Measurements from ENCODE around the gene PPT2.
A peak's percentile ranks its signal among the peaks of the same experiment; 100 is the strongest.
"Not testable (repeated sequence)": the region's sequence is repeated elsewhere in the genome, so short reads cannot be mapped to it uniquely, and the experiment has no call there.

The PPT2 gene

DNA sequence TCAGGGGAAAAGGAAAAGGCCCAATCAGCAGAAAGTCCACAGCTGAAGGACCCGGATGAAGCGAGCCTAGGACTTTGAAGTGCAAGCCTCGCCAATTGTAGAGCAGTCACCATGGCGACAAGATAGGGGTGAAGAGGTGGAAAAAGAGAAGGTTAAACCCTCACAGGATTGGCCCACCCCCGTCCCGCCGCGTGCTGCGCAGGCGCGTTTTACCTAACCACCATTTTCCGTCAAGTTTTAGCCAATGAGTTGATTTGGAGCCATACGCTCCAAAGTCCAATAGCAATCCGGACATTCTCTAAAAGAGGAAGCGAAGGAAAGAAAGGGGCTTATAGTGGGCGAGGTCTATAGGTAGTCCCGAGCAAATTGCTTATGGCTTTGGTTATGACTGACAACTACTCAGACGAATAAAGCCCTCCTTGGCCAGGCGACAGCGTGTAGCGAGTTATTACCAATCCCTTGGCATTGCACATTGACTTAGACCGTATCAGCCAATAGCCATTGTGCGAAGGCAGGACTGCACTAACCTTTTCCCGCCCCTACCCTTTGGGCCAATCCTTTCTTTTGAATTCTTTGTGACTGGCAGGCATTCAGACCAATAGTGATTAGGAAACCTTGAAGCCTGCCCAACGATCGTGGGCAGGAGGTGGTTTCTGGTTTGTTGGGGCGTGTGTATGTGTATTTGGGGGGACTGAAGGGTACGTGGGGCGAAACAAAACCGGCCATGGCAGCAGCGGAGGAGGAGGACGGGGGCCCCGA lies 24.0 kb downstream of the PPT2 start, which contains the start of gene RNF5:
RNF5 (plus strand) TSS at position 618 of the 759 bp plus-strand sequence; CDS start at position 725, 107 bp downstream.
- peak; percentile 91 for DNase-seq

DNA sequence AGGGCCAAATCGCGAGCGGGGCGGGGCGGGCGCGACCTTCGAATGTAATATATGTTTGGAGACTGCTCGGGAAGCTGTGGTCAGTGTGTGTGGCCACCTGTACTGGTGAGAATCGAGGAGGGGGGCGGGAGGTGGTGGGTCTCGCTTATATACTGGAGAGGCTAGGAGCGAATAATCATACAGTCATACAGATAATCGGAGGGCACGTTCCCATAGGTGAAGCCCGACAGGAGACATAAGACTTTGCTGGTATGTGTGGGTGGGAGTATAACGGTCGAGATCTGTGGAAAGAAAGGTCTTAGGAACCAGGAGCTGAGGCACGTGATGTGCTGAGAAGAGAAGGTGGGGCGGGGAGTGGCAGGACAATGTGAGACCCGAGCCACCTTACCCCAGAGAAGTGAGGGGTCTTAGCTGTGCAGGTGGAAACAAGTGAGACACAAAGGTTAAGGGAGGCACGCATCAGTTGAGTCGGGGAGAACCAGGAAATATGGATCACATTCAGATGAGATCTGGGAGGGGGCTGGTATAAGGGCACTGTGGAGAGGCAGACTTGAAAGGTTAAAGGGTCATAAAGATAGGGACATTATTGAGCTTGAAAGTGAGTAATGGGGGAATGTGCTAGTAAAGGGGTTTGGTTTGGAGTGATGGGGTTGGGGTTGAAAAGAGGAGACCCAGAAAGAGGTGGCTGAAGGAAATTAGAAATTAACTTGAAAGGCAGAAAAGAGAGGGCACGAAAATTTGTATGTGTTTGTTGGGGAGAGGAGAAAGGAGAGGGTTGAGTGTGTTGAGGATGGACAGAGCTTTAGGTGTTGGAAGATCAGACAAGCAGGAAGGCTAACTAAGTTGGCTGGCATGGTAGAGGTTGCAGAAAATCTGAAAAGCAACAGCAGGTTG lies 24.9 kb downstream of the PPT2 start:
- no peak for DNase-seq

DNA sequence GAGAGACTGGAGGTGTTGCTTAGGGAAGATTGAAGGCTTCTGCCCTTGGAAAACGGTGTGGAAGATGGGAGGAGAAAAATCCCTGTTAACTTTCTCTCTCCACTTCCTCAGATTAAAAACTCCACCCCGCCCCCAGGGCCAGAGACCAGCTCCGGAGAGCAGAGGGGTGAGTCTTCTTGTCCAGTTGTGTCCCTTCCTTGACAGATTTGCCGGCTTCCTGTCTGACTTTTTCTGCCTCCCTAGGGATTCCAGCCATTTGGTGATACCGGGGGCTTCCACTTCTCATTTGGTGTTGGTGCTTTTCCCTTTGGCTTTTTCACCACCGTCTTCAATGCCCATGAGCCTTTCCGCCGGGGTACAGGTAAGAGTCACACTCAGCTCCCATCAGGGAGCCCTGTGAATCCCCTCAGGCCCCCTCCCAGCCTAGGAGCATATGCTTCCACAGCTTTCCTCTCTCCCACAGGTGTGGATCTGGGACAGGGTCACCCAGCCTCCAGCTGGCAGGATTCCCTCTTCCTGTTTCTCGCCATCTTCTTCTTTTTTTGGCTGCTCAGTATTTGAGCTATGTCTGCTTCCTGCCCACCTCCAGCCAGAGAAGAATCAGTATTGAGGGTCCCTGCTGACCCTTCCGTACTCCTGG lies 25.9 kb downstream of the PPT2 start:
- no peak for DNase-seq

DNA sequence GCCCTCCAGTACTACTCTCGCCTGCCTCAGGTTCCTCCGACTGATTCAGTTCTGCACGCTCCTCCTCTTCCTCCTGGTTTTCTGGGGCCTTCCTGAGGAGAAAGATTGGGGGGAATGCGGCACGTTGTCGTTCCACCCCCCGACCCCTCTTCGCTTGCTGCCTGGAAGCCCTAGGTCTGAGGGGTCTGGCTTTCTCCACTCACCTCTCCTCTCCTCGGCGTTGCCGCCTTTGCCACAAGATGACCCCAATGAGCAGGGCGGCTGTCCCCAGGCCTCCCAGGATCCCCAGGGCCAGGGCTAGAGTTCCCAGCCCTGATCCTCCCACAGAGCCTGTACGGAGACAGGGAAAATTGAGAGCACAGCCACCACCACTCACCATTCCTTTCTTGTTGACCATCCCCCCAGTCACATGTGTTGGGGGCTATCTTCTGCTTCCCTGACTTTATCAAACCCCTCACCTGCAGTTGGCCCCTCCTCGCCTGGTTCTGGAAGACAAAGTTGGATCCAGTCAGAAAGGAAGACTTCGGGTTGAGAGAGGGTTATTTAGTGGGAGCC lies 27.3 kb downstream of the PPT2 start:
- DNase-seq, result no peak

DNA sequence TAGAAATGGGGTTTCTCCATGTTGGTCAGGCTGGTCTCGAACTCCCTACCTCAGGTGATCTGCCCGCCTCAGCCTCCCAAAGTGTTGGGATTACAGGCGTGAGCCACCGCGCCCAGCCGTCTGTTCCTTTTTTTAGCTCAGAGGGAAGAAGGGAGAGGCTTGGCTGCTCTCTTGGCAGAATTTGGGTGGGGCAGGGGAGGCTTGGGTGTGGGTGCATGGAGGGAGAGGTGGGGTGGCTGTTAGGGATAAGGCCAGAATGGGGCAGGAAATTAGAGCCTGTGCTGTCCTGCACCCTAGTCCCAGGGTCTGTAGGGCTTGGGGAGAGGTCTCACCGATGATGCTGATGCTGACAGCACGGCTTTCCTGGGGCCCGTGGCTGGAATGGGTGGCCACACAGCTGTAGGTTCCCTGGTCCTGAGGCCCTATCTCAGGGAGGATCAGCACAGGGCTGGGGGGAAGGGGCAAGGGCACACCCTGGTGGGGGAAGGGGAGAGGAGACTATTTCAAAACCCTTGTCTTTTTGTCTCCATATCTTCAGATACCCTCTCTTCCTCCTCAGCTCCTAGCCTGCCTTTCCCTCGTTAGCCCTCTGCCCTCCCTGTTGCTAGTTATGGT lies 28.1 kb downstream of the PPT2 start:
- no peak for DNase-seq

DNA sequence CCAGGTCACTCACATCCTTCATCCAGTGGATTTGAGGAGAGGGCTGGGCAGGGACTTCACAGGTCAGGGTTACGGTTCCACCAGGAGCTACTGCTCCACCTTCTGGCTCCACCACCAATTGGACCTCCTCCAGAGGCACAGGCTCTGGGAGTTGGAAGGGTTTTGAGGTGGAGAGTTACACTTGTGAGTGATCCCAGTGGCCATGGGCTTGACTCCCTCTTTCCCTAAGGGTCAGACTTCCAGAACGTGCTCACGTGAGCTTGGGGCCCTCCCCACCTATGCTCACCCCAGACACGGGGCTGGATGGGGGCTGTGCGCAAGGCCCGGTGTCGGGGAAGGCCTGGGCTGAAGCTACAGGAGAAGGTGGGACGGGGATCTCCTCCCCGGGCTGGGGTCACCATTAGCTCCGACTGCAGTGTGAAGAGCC lies 28.6 kb downstream of the PPT2 start:
- DNase-seq, result no peak

DNA sequence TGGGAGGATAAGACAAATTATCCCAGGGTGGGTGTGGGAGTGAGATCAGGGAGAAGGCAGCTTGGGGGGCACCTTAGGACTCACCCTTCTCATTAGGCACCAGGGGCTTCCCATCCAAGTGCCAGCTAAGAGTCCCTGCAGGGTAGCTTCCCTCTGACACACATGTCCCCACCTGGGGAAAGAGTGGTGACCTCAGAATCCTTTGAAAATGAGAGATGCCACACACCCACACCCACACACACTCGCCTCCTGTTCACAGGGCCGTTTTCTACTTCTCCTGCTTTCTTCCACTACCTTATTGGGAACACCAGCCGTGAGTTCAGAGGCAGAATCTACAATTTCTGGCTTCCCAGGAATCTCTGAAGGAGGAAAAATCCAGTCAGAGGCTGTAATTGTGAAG lies 29.1 kb downstream of the PPT2 start:
- DNase-seq, result no peak

DNA sequence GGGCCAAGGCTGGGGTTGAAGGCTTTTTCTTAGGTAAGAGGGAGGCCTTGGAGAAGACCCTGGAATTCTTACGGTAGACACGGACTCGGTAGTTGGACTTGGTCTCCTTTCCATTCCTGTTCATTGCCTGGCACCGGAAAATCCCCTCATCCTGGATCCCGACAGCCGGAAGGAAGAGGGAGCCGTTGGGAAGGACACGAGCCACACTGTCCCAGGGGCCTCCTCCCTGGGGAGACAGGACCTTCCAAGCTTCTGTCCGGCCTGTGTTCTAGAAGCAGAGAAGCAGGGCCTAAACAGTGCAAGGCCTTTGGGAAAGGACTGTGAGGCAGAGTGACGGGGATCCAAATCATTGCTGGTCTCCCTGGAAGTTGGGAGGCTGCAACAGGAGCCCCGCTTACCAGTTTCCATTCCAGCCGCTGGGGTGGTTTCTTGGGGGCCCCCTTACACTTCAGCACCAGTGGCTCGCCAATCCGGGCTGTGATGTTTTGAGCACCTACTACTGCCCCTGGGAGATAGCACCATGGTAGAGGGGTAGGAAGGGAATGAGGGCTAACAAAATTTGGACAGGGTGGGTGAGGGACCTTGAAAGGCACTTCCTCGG lies 29.6 kb downstream of the PPT2 start:
- no peak for DNase-seq

DNA sequence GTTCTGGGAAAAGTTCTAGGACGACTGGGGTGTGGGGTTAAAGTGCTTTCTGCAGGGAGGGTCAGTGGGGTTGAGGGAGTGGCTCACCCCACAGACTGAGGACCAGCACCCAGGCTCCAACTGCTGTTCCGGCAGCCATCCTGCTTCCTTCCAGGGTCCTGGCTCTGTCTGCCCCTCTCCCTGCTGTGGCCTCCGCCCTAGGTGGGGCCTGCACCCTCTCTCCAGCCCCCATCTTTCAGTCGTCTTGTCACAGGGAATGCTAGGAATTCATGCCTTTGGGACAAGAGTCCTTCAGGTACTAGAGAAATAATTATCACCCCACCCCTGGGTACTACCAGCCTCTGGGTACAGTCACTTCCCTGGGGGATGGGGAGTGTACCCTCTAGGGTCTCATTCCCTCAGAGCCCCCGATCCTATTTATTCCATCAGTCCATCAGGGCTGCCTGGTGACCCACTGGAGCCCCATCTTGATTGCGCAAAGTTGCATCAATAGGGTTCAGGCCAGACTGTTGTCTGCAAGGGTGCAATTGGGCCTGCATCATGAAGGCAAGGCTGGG lies 30.2 kb downstream of the PPT2 start, which contains the start of gene AGER:
AGER (minus strand) TSS at position 170 of the 557 bp plus-strand sequence; CDS start at position 139, 31 bp downstream.
- DNase-seq, result no peak

DNA sequence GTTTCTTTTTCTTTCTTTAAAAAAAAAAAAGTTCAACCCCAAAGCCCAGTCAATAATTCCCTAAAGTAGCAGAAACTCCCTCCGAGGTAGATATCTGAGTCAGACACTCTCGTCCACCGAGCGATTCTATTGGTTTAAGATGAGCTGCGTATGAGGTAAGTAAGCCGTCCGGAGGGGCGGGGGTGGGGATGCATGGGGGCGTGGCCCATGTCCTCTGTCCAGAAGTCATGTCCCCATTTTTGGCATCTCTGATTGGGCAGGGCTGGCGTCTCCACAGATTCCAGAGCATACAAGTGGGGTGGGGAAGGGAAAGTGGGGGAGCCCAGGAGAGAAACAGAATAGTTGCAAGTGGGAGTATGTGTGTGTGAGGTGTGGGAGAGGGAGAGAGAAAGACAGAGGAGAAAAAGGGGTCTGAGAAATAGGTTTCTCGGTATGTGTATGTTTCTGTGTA lies 31.8 kb downstream of the PPT2 start:
- DNase-seq, result peak; percentile 68 to 73

DNA sequence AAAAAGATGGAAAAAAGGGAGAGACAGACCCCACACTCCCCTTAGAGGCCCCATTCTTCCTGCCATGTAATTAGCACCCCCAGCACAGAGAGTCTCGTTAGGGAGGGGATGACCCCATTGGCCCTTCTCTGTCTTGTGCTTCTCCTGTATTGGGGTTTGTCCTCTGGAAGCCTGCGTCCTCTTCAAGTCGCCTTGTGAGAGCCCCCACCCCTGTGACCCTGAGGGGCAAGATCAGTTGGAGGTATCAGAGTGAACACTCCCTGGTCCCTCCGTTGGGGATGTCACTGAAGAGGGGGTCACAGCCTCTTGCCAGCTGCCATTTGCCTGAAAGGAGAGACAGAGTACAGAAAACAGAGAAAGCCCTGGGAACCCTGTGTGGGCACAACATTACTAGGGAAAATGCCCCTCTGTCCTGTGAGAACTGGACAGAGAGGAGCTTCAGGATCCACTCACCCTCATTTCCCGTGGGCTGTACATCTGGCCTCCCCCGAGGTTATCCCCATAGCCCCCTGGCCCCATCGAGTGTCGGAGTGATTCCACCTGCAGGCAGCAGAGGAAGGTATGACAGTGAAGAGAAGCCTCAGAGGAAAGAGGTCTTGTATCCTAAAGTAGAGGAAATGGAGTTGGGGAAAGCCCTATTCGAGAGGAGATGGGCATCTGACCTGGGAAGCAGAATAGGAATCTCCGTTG lies 32.4 kb downstream of the PPT2 start:
- DNase-seq, result not testable (repeated sequence)

DNA sequence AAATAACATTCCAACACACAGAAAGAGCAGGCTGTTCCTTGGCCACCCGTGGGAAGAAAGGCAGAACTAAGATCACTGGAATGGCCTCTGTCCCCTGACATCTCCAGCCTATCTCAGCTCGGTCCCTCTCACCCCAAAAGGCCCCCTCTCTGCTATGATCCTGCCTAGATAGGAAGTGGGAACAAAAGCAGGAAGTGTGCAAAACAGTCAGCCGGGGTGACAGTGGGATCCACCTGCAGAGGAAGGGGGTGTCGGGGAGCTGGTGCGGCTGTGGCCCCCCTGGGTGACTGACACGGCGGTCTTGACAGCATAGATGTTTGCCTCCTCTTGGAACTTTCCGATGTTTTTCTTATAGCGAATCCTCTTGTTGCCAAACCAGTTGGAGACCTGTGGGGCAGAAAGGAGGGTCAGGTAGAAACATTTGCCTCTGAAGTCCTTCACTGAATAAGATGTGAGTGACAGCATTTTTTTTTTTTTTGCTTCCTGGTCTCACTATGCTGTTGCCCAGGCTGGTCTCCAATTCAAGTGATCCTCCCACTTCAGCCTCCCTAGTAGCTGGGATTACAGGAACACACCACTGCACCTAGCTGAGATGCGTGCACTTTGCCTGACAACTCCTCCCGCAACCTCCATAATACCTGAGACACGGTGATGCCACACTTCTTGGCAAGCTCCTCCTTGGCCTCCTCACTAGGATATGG lies 33.2 kb downstream of the PPT2 start:
- no peak for DNase-seq

DNA sequence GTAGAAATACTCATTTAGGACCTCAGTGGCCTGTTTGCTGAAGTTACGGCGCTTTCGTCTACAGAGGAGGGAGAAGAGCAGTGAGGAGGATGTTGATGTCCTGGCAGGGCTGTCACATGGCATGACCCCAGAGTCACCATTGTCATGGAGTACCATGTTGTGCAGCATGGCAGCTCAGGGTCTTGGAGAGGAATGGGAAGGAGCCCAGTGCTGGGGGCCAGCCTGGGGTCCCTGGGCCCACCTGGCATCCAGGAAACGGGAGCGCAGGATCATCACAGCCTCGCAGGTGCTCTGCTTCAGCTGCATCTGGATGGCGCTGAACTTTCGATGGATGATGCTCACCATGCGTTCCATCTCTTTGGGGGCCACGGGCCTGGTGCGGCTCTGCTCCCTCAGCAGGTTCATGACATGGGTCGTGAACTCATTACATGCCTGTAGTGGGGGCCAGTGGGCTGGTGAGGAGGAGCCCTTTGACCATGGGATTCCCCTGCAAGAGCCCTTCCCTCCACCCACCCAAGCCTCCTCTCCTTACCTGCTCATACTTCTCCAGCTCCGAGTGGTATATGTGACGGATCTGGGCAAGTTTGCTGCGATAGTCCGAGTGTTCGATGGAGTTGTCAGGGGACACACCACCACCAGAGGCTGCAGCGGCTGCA lies 33.9 kb downstream of the PPT2 start:
- not testable (repeated sequence) for DNase-seq

DNA sequence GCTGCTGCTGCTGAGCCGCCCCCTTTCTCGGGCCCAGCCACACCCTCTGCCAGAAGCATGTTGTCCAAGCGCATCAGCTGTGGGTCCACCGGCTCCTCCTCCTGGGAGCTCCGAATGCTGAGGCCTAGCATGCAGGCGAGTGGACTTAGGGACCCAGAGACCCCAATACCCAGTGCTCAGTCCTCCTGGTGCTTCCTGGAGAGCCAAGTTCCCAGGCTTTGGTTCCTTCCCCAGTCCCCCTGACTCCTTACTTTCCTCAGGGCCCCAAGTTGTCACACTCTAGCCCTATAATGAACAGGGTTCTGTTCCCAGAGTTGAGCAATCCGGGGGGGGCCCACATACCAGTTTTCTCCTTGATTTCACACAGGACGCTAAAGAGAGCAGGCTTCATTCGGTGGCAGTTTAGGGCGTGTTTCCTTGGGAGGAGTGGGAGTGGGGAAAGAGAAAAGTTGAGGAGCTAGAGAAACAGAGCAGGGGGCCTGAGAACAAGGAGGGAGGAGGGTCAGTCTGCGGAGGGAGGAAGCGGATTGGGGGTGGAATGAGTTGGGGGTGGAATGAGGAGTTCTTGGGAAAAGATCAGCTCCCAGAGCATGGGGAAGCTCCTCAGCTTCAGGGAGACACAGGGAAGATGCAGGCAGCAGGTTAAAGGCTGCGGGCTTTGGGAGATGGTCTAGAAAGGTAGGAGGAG lies 34.6 kb downstream of the PPT2 start:
- DNase-seq, result no peak

DNA sequence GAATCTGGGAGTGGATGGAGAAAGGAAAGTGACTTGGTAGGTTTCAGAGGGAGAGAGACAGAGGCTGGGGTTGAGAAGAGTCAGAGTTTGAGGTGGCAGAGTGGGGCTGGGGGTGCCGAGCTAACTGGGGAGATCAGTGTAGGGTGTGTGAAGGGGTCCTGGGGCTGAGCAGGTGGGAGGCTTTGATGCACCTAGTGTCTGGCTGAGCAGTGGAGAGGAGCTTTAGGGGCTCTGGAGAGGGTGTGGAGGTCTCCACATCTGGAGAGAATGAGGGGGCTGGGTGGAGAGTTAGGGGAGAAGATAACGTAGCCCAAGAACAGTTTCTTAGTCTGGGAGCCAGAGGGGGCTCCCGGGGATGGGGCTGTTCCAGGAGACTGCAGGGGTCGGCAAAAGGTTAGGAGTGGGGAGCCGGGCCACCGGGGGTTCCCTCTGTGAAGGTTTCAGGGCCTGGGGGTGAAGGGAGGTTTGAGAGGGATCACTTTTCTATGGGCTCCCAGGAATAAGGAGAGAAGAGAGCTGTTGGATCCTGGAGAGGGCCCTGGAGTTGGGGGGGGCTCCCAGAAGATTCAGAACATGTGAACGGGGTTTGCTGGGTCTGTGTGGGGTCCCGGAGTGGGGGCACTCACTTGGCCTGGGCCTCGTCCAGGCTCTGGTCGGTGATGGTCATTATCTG lies 35.3 kb downstream of the PPT2 start:
- DNase-seq, result no peak

DNA sequence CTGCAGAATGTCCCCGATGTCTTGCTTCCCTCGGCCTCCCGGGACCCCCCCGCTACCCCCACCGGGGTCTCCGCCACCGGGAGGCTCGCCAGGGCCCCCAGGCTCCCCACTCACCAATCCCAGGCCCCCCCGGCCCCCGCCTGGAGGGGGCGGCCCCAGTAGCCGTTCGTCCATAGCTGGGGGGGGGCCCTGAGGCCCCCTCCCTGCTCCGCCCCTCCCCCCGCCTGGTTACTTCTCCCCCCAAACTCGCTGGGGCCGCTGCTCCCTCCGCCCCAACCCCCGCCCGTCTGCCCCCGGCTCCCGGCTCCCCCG lies 35.8 kb downstream of the PPT2 start:
- DNase-seq, result no peak

DNA sequence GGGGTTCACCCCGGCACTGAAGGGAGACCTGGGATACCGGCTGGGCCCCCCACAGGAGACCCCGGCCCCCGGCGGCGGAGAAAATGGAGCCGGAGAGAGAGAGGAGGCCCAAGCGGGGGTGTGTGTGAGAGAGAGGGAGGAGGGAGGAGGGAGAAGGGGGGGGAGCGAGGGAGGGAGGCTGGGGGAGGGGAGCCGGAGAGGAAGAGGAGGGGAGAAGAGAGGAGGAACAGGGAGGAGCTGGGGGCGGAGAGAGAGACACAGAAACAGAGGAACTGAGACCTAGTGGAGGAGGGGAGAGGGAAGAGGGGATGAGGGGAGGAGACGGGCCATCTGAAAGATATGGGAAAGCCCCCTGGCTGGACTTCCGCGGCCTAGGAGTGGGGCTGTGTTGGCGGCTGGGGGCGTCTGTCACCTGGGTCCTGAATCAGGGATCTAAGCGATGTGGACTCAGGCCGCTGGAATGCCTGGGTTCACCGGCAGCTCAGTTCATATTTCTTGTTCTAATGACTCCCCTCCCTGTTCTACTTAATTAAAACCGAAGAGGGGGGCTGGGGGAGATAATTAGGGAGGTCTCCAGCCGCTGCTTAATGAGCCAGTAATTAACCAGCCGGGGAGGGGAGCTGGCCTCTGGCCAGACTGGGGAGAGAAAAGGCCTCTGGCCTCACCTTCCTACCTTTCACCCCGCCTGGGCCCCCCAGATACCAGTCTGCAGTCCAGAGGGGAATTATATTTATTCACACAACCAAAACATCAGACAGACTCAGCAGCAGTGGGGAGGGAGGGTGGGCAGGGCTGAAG lies 36.3 kb downstream of the PPT2 start, which contains the start of gene PBX2:
PBX2 (minus strand) TSS at position 149 of the 798 bp plus-strand sequence. CDS start 287 bp downstream, outside the sequence.
- peak; percentile 80 to 85 for DNase-seq

Measured in activated T-cell treated with anti-CD3 and anti-CD28 coated beads, Interleukin-2, amount 50 U/mL, for 48 hours (primary cell).